ENCODE results near the gene IDH3B.

The IDH3B gene

GRCh38 chr20:2708665-2709064, 44.6 kb upstream of the IDH3B start:
- TF ChIP-seq EZH2 (optimal IDR thresholded peaks at IDR 0.05; ENCODE audit: low read depth, low read length) (no peak), EZH2phosphoT487 (IDR thresholded peaks at IDR 0.05; ENCODE audit: low read length) (no peak)
- Histone ChIP-seq H3K4me2 (ENCODE audit: low read depth, low read length) (no peak overlapping the region), H3K27me3 (replicated peaks; ENCODE audit: insufficient read depth, low read length) (no peaks in the 10 kb centered on the region), H2AFZ (ENCODE audit: low read length) (no peak overlapping the region), H3K36me3 (replicated peaks; ENCODE audit: insufficient read depth, low read length) (no peaks in the 10 kb centered on the region), H3K4me1 (ENCODE audit: low read length) (no peaks in the 10 kb centered on the region), H3K9me3 (replicated peaks; ENCODE audit: insufficient read depth, low read length) (no peaks in the 10 kb centered on the region), H3K27ac (ENCODE audit: low read length) (no peak overlapping the region), H4K20me1 (ENCODE audit: insufficient read depth, low read length) (no peaks in the 10 kb centered on the region), H3K4me3 (ENCODE audit: low read length) (no peak overlapping the region), H3K9ac (ENCODE audit: low read length) (no peak overlapping the region), H3F3A (ENCODE audit: insufficient read depth, low read length) (no peaks in the 10 kb centered on the region), H3K79me2 (ENCODE audit: low read length) (no peaks in the 10 kb centered on the region), H3K9me2 (replicated peaks; ENCODE audit: insufficient read depth, low read length) (no peaks in the 10 kb centered on the region)
- no peak for DNase-seq

- no peak overlapping the region for H3K9ac ChIP-seq (ENCODE audit: low read length)
- DNase-seq = no peak
- no peaks in the 10 kb centered on the region for H3K9me3 ChIP-seq (replicated peaks; ENCODE audit: insufficient read depth, low read length)
- no peaks in the 10 kb centered on the region for H3F3A ChIP-seq (ENCODE audit: insufficient read depth, low read length)
- no peaks in the 10 kb centered on the region for H3K79me2 ChIP-seq (ENCODE audit: low read length)
- no peaks in the 10 kb centered on the region for H4K20me1 ChIP-seq (ENCODE audit: insufficient read depth, low read length)
- TF ChIP-seq EZH2phosphoT487 (IDR thresholded peaks at IDR 0.05; ENCODE audit: low read length) (no peak), EZH2 (optimal IDR thresholded peaks at IDR 0.05; ENCODE audit: low read depth, low read length) (no peak), CTCF (IDR thresholded peaks at IDR 0.05; ENCODE audit: low read length) (no peak)
- no peaks in the 10 kb centered on the region for H3K9me2 ChIP-seq (replicated peaks; ENCODE audit: insufficient read depth, low read length)
- H3K4me1 ChIP-seq (ENCODE audit: low read length) = no peaks in the 10 kb centered on the region
- no peak overlapping the region for H3K4me3 ChIP-seq (ENCODE audit: low read length)
- no peaks in the 10 kb centered on the region for H3K36me3 ChIP-seq (replicated peaks; ENCODE audit: insufficient read depth, low read length)
- H2AFZ ChIP-seq (ENCODE audit: low read length) = no peak overlapping the region
- no peak overlapping the region for H3K4me2 ChIP-seq (ENCODE audit: low read depth, low read length)
- H3K27ac ChIP-seq (ENCODE audit: low read length) = no peak overlapping the region
- H3K27me3 ChIP-seq (replicated peaks; ENCODE audit: insufficient read depth, low read length) = no peaks in the 10 kb centered on the region
Measured at GRCh38 chr20:2708073-2708415, 44.0 kb upstream of the IDH3B start.

- Histone ChIP-seq H3K9ac (ENCODE audit: low read length) (no peak overlapping the region), H3F3A (ENCODE audit: insufficient read depth, low read length) (no peaks in the 10 kb centered on the region), H3K4me1 (ENCODE audit: low read length) (no peaks in the 10 kb centered on the region), H3K9me3 (replicated peaks; ENCODE audit: insufficient read depth, low read length) (no peaks in the 10 kb centered on the region), H3K9me2 (replicated peaks; ENCODE audit: insufficient read depth, low read length) (no peaks in the 10 kb centered on the region), H3K36me3 (replicated peaks; ENCODE audit: insufficient read depth, low read length) (no peaks in the 10 kb centered on the region), H3K4me2 (ENCODE audit: low read depth, low read length) (no peak overlapping the region), H4K20me1 (ENCODE audit: insufficient read depth, low read length) (no peaks in the 10 kb centered on the region), H3K27ac (ENCODE audit: low read length) (no peak overlapping the region), H2AFZ (ENCODE audit: low read length) (no peak overlapping the region), H3K79me2 (ENCODE audit: low read length) (no peaks in the 10 kb centered on the region), H3K27me3 (replicated peaks; ENCODE audit: insufficient read depth, low read length) (no peaks in the 10 kb centered on the region), H3K4me3 (ENCODE audit: low read length) (no peak overlapping the region)
- DNase-seq = no peak
- no peak for TF ChIP-seq EZH2phosphoT487 (IDR thresholded peaks at IDR 0.05; ENCODE audit: low read length)
Measured at GRCh38 chr20:2707353-2708072, 43.5 kb upstream of the IDH3B start.

GRCh38 chr20:2706688-2707352, 42.8 kb upstream of the IDH3B start:
- no peak for DNase-seq
- Histone ChIP-seq H3K27me3 (replicated peaks; ENCODE audit: insufficient read depth, low read length) (no peaks in the 10 kb centered on the region), H3K4me1 (ENCODE audit: low read length) (no peaks in the 10 kb centered on the region), H3K4me2 (ENCODE audit: low read depth, low read length) (no peak overlapping the region), H3K36me3 (replicated peaks; ENCODE audit: insufficient read depth, low read length) (no peaks in the 10 kb centered on the region), H3K79me2 (ENCODE audit: low read length) (no peaks in the 10 kb centered on the region), H2AFZ (ENCODE audit: low read length) (no peak overlapping the region), H3K9ac (ENCODE audit: low read length) (no peak overlapping the region), H3K27ac (ENCODE audit: low read length) (no peak overlapping the region), H3F3A (ENCODE audit: insufficient read depth, low read length) (no peaks in the 10 kb centered on the region), H3K9me3 (replicated peaks; ENCODE audit: insufficient read depth, low read length) (no peaks in the 10 kb centered on the region), H3K4me3 (ENCODE audit: low read length) (no peak overlapping the region), H4K20me1 (ENCODE audit: insufficient read depth, low read length) (no peaks in the 10 kb centered on the region), H3K9me2 (replicated peaks; ENCODE audit: insufficient read depth, low read length) (no peaks in the 10 kb centered on the region)
- no peak for TF ChIP-seq EZH2 (optimal IDR thresholded peaks at IDR 0.05; ENCODE audit: low read depth, low read length)
- no peak for TF ChIP-seq CTCF (IDR thresholded peaks at IDR 0.05; ENCODE audit: low read length)
- no peak for TF ChIP-seq EZH2phosphoT487 (IDR thresholded peaks at IDR 0.05; ENCODE audit: low read length)

All from MM.1S (cell line).